ENCODE data around the gene PRXL2A.

- TF ChIP-seq POLR2A (IDR thresholded peaks at IDR 0.05), result no peak
- TF ChIP-seq CTCF (IDR thresholded peaks at IDR 0.05), result no peak
- no peak for TF ChIP-seq POLR2AphosphoS5 (IDR thresholded peaks at IDR 0.05)
Observed at GRCh38 chr10:80444124-80444523, 35.8 kb downstream of the PRXL2A start.
